PFSK-1 (cell line): ENCODE results near the gene PHOSPHO2.

ENCODE experiments used
- FOXP2 ChIP-seq: optimal IDR thresholded peaks from 2 replicates; pipeline ENCODE3; 2011; ENCODE audit warnings: borderline replicate concordance, control low read depth, inconsistent platforms; ENCODE audit not compliant: insufficient read depth; ENCODE audit errors: extremely low read length, extremely low read depth
- POLR2AphosphoS5 ChIP-seq: IDR thresholded peaks from 2 replicates; pipeline ENCODE4 v1.6.1; 2012; ENCODE audit warnings: low read depth, mild to moderate bottlenecking, control low read depth, low read length, moderate library complexity
- REST ChIP-seq, 2 experiments: IDR thresholded peaks; 2 replicates each; pipeline versions ENCODE4 v1.6.1 to v1.8.0; 2011 to 2012; ENCODE audit warnings: low read depth in 2 of 2, low read length in 2 of 2, control low read depth in 1 of 2, inconsistent platforms in 1 of 2, mild to moderate bottlenecking in 1 of 2, moderate library complexity in 1 of 2; ENCODE audit not compliant: insufficient read depth in 1 of 2
- SIN3A ChIP-seq: IDR thresholded peaks from 2 replicates; pipeline ENCODE4 v1.6.1; 2012; ENCODE audit warnings: mild to moderate bottlenecking, low read length, moderate library complexity, borderline replicate concordance; ENCODE audit not compliant: insufficient read depth
- TAF1 ChIP-seq: IDR thresholded peaks from 2 replicates; pipeline ENCODE4 v1.6.1; 2012; ENCODE audit warnings: low read length, control low read depth, borderline replicate concordance; ENCODE audit not compliant: insufficient read depth

Gene PHOSPHO2

GRCh38 chr2:169690958-169691357, 3.3 kb upstream of the PHOSPHO2 start:
- TF ChIP-seq REST (IDR thresholded peaks at IDR 0.05; ENCODE audit: insufficient read depth in 1 of 2, low read depth in 2 of 2, low read length in 2 of 2) (no peak), SIN3A (no peak), POLR2AphosphoS5 (no peak), TAF1 (no peak), FOXP2 (no peak)

GRCh38 chr2:169692718-169693117, 1.6 kb upstream of the PHOSPHO2 start:
- no peak for TF ChIP-seq REST (IDR thresholded peaks at IDR 0.05; ENCODE audit: insufficient read depth in 1 of 2, low read depth in 2 of 2, low read length in 2 of 2)
- TF ChIP-seq SIN3A, result no peak
- TF ChIP-seq POLR2AphosphoS5, result no peak
- TF ChIP-seq TAF1, result no peak
- no peak for TF ChIP-seq FOXP2

GRCh38 chr2:169693360-169693759, 909 bp upstream of the PHOSPHO2 start:
- TF ChIP-seq POLR2AphosphoS5 (no peak), FOXP2 (no peak), TAF1 (no peak), SIN3A (no peak), REST (IDR thresholded peaks at IDR 0.05; ENCODE audit: insufficient read depth in 1 of 2, low read depth in 2 of 2, low read length in 2 of 2) (no peak)

GRCh38 chr2:169694894-169695260, 608 bp downstream of the PHOSPHO2 start:
- TF ChIP-seq POLR2AphosphoS5 (no peak), REST (IDR thresholded peaks at IDR 0.05; ENCODE audit: insufficient read depth in 1 of 2, low read depth in 2 of 2, low read length in 2 of 2) (no peak), TAF1 (no peak), FOXP2 (no peak), SIN3A (no peak)

- TF ChIP-seq TAF1, result no peak
- TF ChIP-seq SIN3A, result no peak
- TF ChIP-seq FOXP2, result no peak
- no peak for TF ChIP-seq POLR2AphosphoS5
- no peak for TF ChIP-seq REST (IDR thresholded peaks at IDR 0.05; ENCODE audit: insufficient read depth in 1 of 2, low read depth in 2 of 2, low read length in 2 of 2)
Observed at GRCh38 chr2:169696381-169696780, 2.1 kb downstream of the PHOSPHO2 start.
